ENCODE measurements around the gene TMC4. TPM values are rescaled to one million over a fixed set of nuclear protein-coding genes. Genes with fewer than 3 reads are reported as not detected.

Gene TMC4
- total and polyA plus RNA-seq, 8 donors, result 51.8 to 88.9 (median 59.9) TPM

GRCh38 chr19:54128441-54128725 lies 44.6 kb downstream of the TMC4 start:
- intact Hi-C loops (cut with DNase I), result no loop called here
- Histone ChIP-seq H3K4me1 (no peaks in the 10 kb centered on the region), H3K36me3 (peaks cover 7 to 46% (median 40%) of the 10 kb centered on the region in 3 donors), H3K27me3 (no peaks in the 10 kb centered on the region), H3K9me3 (no peaks in the 10 kb centered on the region), H3K4me3 (no peak overlapping the region), H3K27ac (no peak overlapping the region)
- ATAC-seq (no peak), FAIRE-seq (no peak), DNase-seq (peak in 1 of 6 donors; percentile 58)
- no peak for TF ChIP-seq CTCF (IDR thresholded peaks at IDR 0.05)
- 88 to 92% methylated on average over 20 of the region's 20 CpGs for WGBS, 2 donors

- ATAC-seq (no peak), DNase-seq (peak in 2 of 6 donors; percentile 30 to 53), FAIRE-seq (no peak)
- Histone ChIP-seq H3K4me1 (no peaks in the 10 kb centered on the region), H3K36me3 (peaks cover 7 to 51% (median 42%) of the 10 kb centered on the region in 3 donors), H3K4me3 (no peak overlapping the region), H3K9me3 (no peaks in the 10 kb centered on the region), H3K27me3 (no peaks in the 10 kb centered on the region), H3K27ac (no peak overlapping the region)
- intact Hi-C loops (cut with DNase I), result no loop called here
- no peak for TF ChIP-seq CTCF (IDR thresholded peaks at IDR 0.05)
- 91 to 92% methylated on average over 42 to 44 of the region's 44 CpGs for WGBS, 2 donors
Measured at GRCh38 chr19:54127688-54128440, 45.1 kb downstream of the TMC4 start.

- FAIRE-seq (no peak), DNase-seq (peak in 2 of 6 donors; percentile 23 to 38), ATAC-seq (no peak)
- H3K27ac ChIP-seq, result no peak overlapping the region
- no peaks in the 10 kb centered on the region for H3K27me3 ChIP-seq
- no peaks in the 10 kb centered on the region for H3K9me3 ChIP-seq
- peaks cover 7 to 63% (median 48%) of the 10 kb centered on the region in 3 donors for H3K36me3 ChIP-seq
- no peak for TF ChIP-seq CTCF (IDR thresholded peaks at IDR 0.05)
- H3K4me1 ChIP-seq, result no peaks in the 10 kb centered on the region
- H3K4me3 ChIP-seq, result no peak overlapping the region
- intact Hi-C loops (cut with DNase I), result no loop called here
- WGBS, 2 donors, result 85 to 90% methylated on average over 9 of the region's 9 CpGs
Measured at GRCh38 chr19:54125713-54126112, 47.2 kb downstream of the TMC4 start.

- Histone ChIP-seq H3K36me3 (peaks cover 7 to 73% (median 44%) of the 10 kb centered on the region in 3 donors), H3K4me3 (no peak overlapping the region), H3K27ac (no peak overlapping the region), H3K27me3 (no peaks in the 10 kb centered on the region), H3K4me1 (no peaks in the 10 kb centered on the region), H3K9me3 (no peaks in the 10 kb centered on the region)
- WGBS, 2 donors, result 92 to 95% methylated on average over 19 of the region's 19 CpGs
- TF ChIP-seq CTCF (IDR thresholded peaks at IDR 0.05), result no peak
- DNase-seq, result peak in 2 of 6 donors; percentile 22 to 50
- ATAC-seq, result no peak
- no peak for FAIRE-seq
- intact Hi-C loops (cut with DNase I), result no loop called here
Measured at GRCh38 chr19:54124393-54124792, 48.6 kb downstream of the TMC4 start.

- H3K4me1 ChIP-seq, result no peaks in the 10 kb centered on the region
- DNase-seq, result peak in 2 of 6 donors; percentile 15 to 68
- H3K27ac ChIP-seq, result no peak overlapping the region
- H3K9me3 ChIP-seq, result no peaks in the 10 kb centered on the region
- peaks cover 7 to 67% (median 40%) of the 10 kb centered on the region in 3 donors for H3K36me3 ChIP-seq
- intact Hi-C loops (cut with DNase I), result no loop called here
- WGBS, 2 donors, result 94 to 97% methylated on average over 16 to 17 of the region's 17 CpGs
- H3K4me3 ChIP-seq, result no peak overlapping the region
- FAIRE-seq, result no peak
- TF ChIP-seq CTCF (IDR thresholded peaks at IDR 0.05), result no peak
- no peak for ATAC-seq
- no peaks in the 10 kb centered on the region for H3K27me3 ChIP-seq
Measured at GRCh38 chr19:54123682-54124081, 49.3 kb downstream of the TMC4 start.

Data from pancreas (tissue), 10 donors.